Measurements from ENCODE around the gene AGER. TPM values are rescaled to one million over a fixed set of nuclear protein-coding genes. Genes with fewer than 3 reads are reported as not detected.

AGER gene
- total and polyA plus RNA-seq, 9 of the 15 experiments (the other 6 are each of a cell fraction or from before 2014, with no cell fraction given): 1.2 to 11.5 (median 4.1) TPM

- TF ChIP-seq NCOR1 (IDR thresholded peaks at IDR 0.05) (no peak), RFX1 (IDR thresholded peaks at IDR 0.05) (no peak)
Observed at GRCh38 chr6:32174416-32174815, 9.6 kb downstream of the AGER start (continued).

GRCh38 chr6:32173051-32173727, 10.9 kb downstream of the AGER start:
- Histone ChIP-seq H3K79me2 (ENCODE audit: control insufficient read depth, insufficient read depth, low read length) (peaks cover 47% of the 10 kb centered on the region), H3K4me3 (no peak overlapping the region), H3K27me3 (ENCODE audit: control insufficient read depth in 2 of 2, insufficient read depth in 2 of 2, low read length in 2 of 2) (no peaks in the 10 kb centered on the region), H4K20me1 (replicated peaks; ENCODE audit: control insufficient read depth, insufficient read depth, low read length) (no peaks in the 10 kb centered on the region), H3K36me3 (ENCODE audit: control insufficient read depth, insufficient read depth, low read length) (peaks cover 45% of the 10 kb centered on the region), H2AFZ (ENCODE audit: low read depth, low read length) (no peak overlapping the region), H3K9ac (ENCODE audit: insufficient read depth in 1 of 2, low read depth in 2 of 2, low read length in 2 of 2) (peak overlapping the region; percentile 4 to 31; a peak in 1 of 4 replicates), H3K27ac (ENCODE audit: extremely low read depth, low read depth, low read length) (no peak overlapping the region; the same call in 2 of the 3 replicates), H3K9me3 (replicated peaks; ENCODE audit: control insufficient read depth, insufficient read depth, low read depth, low read length) (no peaks in the 10 kb centered on the region), H3K4me2 (ENCODE audit: insufficient read depth, low read length) (peak overlapping the region; percentile 15; the same call in 1 of the 2 replicates), H3K9me1 (ENCODE audit: control insufficient read depth, insufficient read depth, low read length) (no peaks in the 10 kb centered on the region), H3K4me1 (replicated peaks in 1 of 2; ENCODE audit: control insufficient read depth in 2 of 2, insufficient read depth in 2 of 2, low read length in 2 of 2) (peaks cover 37 to 55% of the 10 kb centered on the region in 2 experiments)
- intact Hi-C loops (cut with micrococcal nuclease) (loop anchor here (10.0 kb wide), 2 partner anchors 348 to 508 kb away; partner anchors contain the start of genes C6orf47, CSNK2B, GPANK1 and HSPA1B), in situ Hi-C loops (cut with MboI) (no loop called here)
- WGBS (ENCODE audit: insufficient coverage, low coverage, missing lambda C conversion rate): 63% methylated on average over 4 of the region's 4 CpGs
- TF ChIP-seq RNF2 (IDR thresholded peaks at IDR 0.05) (no peak), ZBTB43 (CRISPR knock-in tag; IDR thresholded peaks at IDR 0.05) (0 out of 2 replicates have a peak, but pooled peaks have one; percentile 37), FOXP4 (CRISPR knock-in tag; IDR thresholded peaks at IDR 0.05; ENCODE audit: borderline replicate concordance) (0 out of 2 replicates have a peak, but pooled peaks have one; percentile 36), KDM1A (IDR thresholded peaks at IDR 0.05) (peak; percentile 46 to 66; a peak in 3 of 4 replicates), HDAC1 (IDR thresholded peaks at IDR 0.05) (peak in 1 of 2 experiments; percentile 33; a peak in 1 of 4 replicates), ZBTB49 (CRISPR knock-in tag; IDR thresholded peaks at IDR 0.05; ENCODE audit: borderline replicate concordance) (no peak), CBFB (CRISPR knock-in tag; IDR thresholded peaks at IDR 0.05) (0 out of 2 replicates have a peak, but pooled peaks have one; percentile 65), RCOR1 (IDR thresholded peaks at IDR 0.05; ENCODE audit: borderline replicate concordance in 1 of 2, low read depth in 2 of 2, low read length in 2 of 2) (0 out of 4 replicates have a peak, but pooled peaks of 1 of the 2 experiments have one; percentile 16), ZNF384 (IDR thresholded peaks at IDR 0.05; ENCODE audit: low read depth, low read length) (no peak), LEF1 (IDR thresholded peaks at IDR 0.05) (no peak)
- BruUV-seq (replicated peaks): no TSS peak
- FAIRE-seq (no peak), DNase-seq (ENCODE audit: extremely low read depth in 1 of 4, low spot score in 3 of 4) (no peak), ATAC-seq (no peak)
- ChIA-PET CTCF (ENCODE audit: low intra/inter-chr PET ratio) (no interaction called here), POLR2A (interaction anchor here (0.5 to 1.4 kb wide), 4 partner anchors 9 to 24 kb away, joined by 3 to 5 read pairs (median 4); partner anchors contain the start of gene PBX2)
